Gastroesophageal sphincter (tissue), 4 donors: Measurements from ENCODE around the gene FAM89A. TPM values are rescaled to one million over a fixed set of nuclear protein-coding genes. Genes with fewer than 3 reads are reported as not detected.
A peak's percentile ranks its signal among the peaks of the same experiment; 100 is the strongest.
"Not testable (repeated sequence)": the region's sequence is repeated elsewhere in the genome, so short reads cannot be mapped to it uniquely, and the experiment has no call there.

ENCODE experiments used
- ATAC-seq: fragments of 150-250 bp; one replicate; pipeline ENCODE4 v1.9.1; 2016; ENCODE audit warnings: mild to moderate bottlenecking, moderate library complexity
- H3K27ac ChIP-seq, 4 donors: fragments of 200-600 bp; sonication (generic) in 3 of 4; 1 replicate in 3 of 4; 2 replicates in 1 of 4; pipeline ENCODE4 v1.5.1; 2016 to 2019
- H3K27me3 ChIP-seq: fragments of 200-600 bp; sonication (generic); one replicate; pipeline ENCODE4 v1.5.1; 2019
- H3K36me3 ChIP-seq, 2 donors: fragments of 200-600 bp; sonication (generic); one replicate each; pipeline ENCODE4 v1.5.1; 2019; ENCODE audit warnings: control low read depth in 1 of 2
- H3K4me1 ChIP-seq, 3 donors: fragments of 200-600 bp; sonication (generic); 1 replicate in 2 of 3; 2 replicates in 1 of 3; pipeline ENCODE4 v1.5.1; 2016 to 2019; ENCODE audit warnings: control low read depth in 2 of 3
- H3K4me3 ChIP-seq, 2 donors: fragments of 200-600 bp; sonication (generic); one replicate each; pipeline ENCODE4 v1.5.1; 2019; ENCODE audit warnings: mild to moderate bottlenecking in 1 of 2, moderate library complexity in 1 of 2
- H3K9me3 ChIP-seq, 3 donors: fragments of 200-600 bp; sonication (generic); one replicate each; pipeline ENCODE4 v1.5.1; 2017 to 2019; ENCODE audit warnings: control low read depth in 2 of 3
- EP300 ChIP-seq: sonication (generic); formaldehyde crosslinking; IDR thresholded peaks from one replicate; pipeline ENCODE4 v1.6.1; 2017; ENCODE audit warnings: antibody characterized with exemption, mild to moderate bottlenecking
- POLR2A ChIP-seq, 2 donors: fragments of 450-650 bp; IDR thresholded peaks; one replicate each; pipeline ENCODE4 v1.6.1; 2017; ENCODE audit warnings: antibody characterized with exemption in 2 of 2, mild to moderate bottlenecking in 2 of 2, moderate library complexity in 1 of 2
- POLR2AphosphoS5 ChIP-seq: sonication (generic); formaldehyde crosslinking; IDR thresholded peaks from one replicate; pipeline ENCODE4 v1.6.1; 2017; ENCODE audit warnings: antibody characterized with exemption
- WGBS, 2 donors: methylation state at CpG; one replicate each; pipeline ENCODE4 v1.1.5; 2018; ENCODE audit warnings: low coverage in 1 of 2; 5-methylcytosine and 5-hydroxymethylcytosine counted together
- total RNA-seq, 4 donors: library from RNA; depleted of rRNA; stranded (reverse); fragments of >200 nt; gene quantifications; one replicate each; pipeline ENCODE4 v1.1.0, GENCODE V29; 2016
- TF ChIP-seq, protein P1 (sequence below), 4 experiments: fragments of 200-600 bp in 2 of 4; fragments of 450-650 bp in 2 of 4; sonication (generic) in 1 of 4; IDR thresholded peaks; one replicate each; pipeline ENCODE4 v1.5.1; 2017 to 2019; ENCODE audit warnings: antibody characterized with exemption in 4 of 4, mild to moderate bottlenecking in 2 of 4, moderate library complexity in 2 of 4

The FAM89A gene
- total RNA-seq, 4 donors from 2014 or later: 2.5 to 11.6 (median 7.7) TPM

DNA sequence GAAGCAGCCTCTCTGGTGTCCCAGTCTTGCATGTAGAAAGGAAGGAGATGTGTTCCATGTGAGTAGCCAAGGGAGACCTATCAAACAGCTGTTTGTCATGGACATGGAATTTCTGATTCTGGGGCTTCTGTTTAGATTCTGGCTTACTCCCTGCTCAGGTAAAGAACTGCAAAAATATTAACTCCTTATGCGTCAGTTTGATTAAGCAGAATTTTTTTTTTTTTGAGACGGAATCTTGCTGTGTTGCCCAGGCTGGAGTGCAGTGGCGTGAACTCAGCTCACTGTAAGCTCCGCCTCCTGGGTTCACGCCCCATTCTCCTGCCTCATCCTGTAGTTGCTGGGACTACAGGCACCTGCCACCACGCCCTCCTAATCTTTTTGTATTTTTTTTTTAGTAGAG is 54.3 kb downstream of the FAM89A start:
- H3K36me3 ChIP-seq: peaks cover 0 to 49% of the 10 kb centered on the region in 2 donors
- no peak for TF ChIP-seq EP300
- ATAC-seq: no peak
- H3K27ac ChIP-seq: no peak overlapping the region
- WGBS, 2 donors: 90 to 92% methylated on average over 1 to 6 of the region's 6 CpGs
- no peak overlapping the region for H3K4me3 ChIP-seq
- no peaks in the 10 kb centered on the region for H3K9me3 ChIP-seq
- no peaks in the 10 kb centered on the region for H3K4me1 ChIP-seq
- no peaks in the 10 kb centered on the region for H3K27me3 ChIP-seq

DNA sequence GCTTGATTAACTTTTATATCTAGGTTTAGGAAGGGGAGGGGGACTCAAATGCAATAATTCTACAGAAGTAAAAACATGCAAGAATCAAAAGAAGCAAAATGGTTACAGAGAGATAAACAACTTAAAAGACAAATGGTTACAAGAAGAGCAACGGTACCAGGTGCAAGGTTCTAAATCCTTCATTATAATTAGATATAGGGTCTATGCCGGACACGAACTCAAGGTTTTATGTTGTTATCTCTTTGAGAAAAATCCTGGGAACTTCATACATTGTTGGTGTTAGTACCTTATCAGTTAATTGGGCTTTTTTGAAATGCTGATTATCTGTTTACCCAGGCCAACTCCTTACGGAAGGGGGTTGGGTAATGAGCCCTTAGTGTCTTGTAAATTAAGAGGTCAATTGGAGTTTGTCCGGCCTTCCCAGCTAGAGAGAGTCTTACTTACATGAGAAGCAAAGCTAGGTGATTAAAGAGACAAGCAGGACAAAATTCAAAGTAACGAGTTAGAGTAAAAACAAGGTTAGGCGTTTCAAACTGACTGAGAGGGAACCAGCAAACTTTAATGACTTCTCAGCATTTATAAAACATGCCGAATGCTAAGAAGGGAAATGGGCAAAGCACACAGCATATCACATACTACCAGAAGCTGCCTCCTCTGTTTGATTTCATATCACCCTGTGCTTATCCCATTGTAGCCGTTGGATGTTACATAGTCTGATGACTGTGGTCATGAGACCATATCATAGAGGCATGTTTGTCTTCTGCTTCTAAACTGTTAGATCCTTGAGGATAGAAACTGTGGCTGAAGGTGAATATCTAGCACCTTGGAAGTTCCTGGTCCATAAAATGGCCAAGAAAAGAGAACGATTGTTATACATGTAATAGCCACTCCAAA is 55.2 kb downstream of the FAM89A start:
- H3K27ac ChIP-seq, H3K27me3 ChIP-seq, H3K9me3 ChIP-seq, H3K4me1 ChIP-seq, ATAC-seq, H3K4me3 ChIP-seq: not testable (repeated sequence)
- 47 to 66% methylated on average over 6 to 10 of the region's 10 CpGs for WGBS, 2 donors
- peaks cover 0 to 43% of the 10 kb centered on the region in 2 donors for H3K36me3 ChIP-seq

GRCh38 chr1:230983811-230984210 is 56.2 kb downstream of the FAM89A start:
- TF ChIP-seq, protein P1, sequence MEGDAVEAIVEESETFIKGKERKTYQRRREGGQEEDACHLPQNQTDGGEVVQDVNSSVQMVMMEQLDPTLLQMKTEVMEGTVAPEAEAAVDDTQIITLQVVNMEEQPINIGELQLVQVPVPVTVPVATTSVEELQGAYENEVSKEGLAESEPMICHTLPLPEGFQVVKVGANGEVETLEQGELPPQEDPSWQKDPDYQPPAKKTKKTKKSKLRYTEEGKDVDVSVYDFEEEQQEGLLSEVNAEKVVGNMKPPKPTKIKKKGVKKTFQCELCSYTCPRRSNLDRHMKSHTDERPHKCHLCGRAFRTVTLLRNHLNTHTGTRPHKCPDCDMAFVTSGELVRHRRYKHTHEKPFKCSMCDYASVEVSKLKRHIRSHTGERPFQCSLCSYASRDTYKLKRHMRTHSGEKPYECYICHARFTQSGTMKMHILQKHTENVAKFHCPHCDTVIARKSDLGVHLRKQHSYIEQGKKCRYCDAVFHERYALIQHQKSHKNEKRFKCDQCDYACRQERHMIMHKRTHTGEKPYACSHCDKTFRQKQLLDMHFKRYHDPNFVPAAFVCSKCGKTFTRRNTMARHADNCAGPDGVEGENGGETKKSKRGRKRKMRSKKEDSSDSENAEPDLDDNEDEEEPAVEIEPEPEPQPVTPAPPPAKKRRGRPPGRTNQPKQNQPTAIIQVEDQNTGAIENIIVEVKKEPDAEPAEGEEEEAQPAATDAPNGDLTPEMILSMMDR (IDR thresholded peaks at IDR 0.05): no peak
- TF ChIP-seq EP300: no peak
- TF ChIP-seq POLR2AphosphoS5: no peak
- no peak for TF ChIP-seq POLR2A (IDR thresholded peaks at IDR 0.05)
- 78 to 93% methylated on average over 2 to 5 of the region's 5 CpGs for WGBS, 2 donors
- Histone ChIP-seq H3K4me3 (no peak overlapping the region), H3K9me3 (no peaks in the 10 kb centered on the region), H3K4me1 (peaks cover 0 to 15% (median 0%) of the 10 kb centered on the region in 3 donors), H3K27ac (no peak overlapping the region), H3K27me3 (no peaks in the 10 kb centered on the region), H3K36me3 (peaks cover 0 to 33% of the 10 kb centered on the region in 2 donors)
- no peak for ATAC-seq

GRCh38 chr1:230982696-230983095 is 57.4 kb downstream of the FAM89A start:
- TF ChIP-seq POLR2A (IDR thresholded peaks at IDR 0.05) (no peak), EP300 (no peak), POLR2AphosphoS5 (no peak)
- TF ChIP-seq, protein P1 (IDR thresholded peaks at IDR 0.05): no peak
- Histone ChIP-seq H3K36me3 (peaks cover 0 to 33% of the 10 kb centered on the region in 2 donors), H3K4me1 (peaks cover 0 to 20% (median 0%) of the 10 kb centered on the region in 3 donors), H3K27ac (no peak overlapping the region), H3K27me3 (no peaks in the 10 kb centered on the region), H3K9me3 (no peaks in the 10 kb centered on the region), H3K4me3 (no peak overlapping the region)
- ATAC-seq: no peak
- WGBS, 2 donors: 61 to 63% methylated on average over 4 of the region's 4 CpGs

DNA sequence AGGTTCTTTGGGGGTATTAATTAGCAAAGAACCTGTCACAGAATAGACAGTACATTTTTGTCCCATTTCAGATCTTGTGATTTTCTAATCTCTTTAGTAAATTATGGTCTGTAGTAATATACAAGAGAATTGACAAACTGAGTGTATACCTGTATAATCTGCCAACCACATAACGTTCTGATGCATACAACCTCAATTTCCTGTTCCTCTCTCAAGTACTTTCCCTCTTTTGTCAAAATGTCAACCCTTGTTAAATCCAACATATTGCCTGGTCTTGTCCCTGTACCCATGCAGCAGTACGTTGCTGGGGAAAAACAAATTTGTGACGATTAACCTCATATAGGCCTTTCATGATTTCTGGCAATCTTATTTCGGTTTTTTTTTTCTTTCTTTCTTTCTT is 60.1 kb downstream of the FAM89A start:
- no peaks in the 10 kb centered on the region for H3K27me3 ChIP-seq
- peak overlapping the region in 1 of 2 donors; percentile 91 for H3K4me3 ChIP-seq
- 74 to 81% methylated on average over 3 to 4 of the region's 4 CpGs for WGBS, 2 donors
- H3K9me3 ChIP-seq: no peaks in the 10 kb centered on the region
- no peak for ATAC-seq
- peaks cover 0 to 29% of the 10 kb centered on the region in 2 donors for H3K36me3 ChIP-seq
- no peak overlapping the region for H3K27ac ChIP-seq
- peaks cover 0 to 32% (median 0%) of the 10 kb centered on the region in 3 donors for H3K4me1 ChIP-seq
- TF ChIP-seq, protein P1 (IDR thresholded peaks at IDR 0.05): no peak
- TF ChIP-seq EP300 (no peak), POLR2A (IDR thresholded peaks at IDR 0.05) (no peak), POLR2AphosphoS5 (no peak)

- H3K27me3 ChIP-seq: no peaks in the 10 kb centered on the region
- 10 to 20% methylated on average over 6 to 10 of the region's 12 CpGs for WGBS, 2 donors
- TF ChIP-seq POLR2A (IDR thresholded peaks at IDR 0.05) (no peak), EP300 (no peak), POLR2AphosphoS5 (no peak)
- TF ChIP-seq, protein P1 (IDR thresholded peaks at IDR 0.05): no peak
- H3K9me3 ChIP-seq: no peaks in the 10 kb centered on the region
- no peak for ATAC-seq
- peaks cover 0 to 32% (median 0%) of the 10 kb centered on the region in 3 donors for H3K4me1 ChIP-seq
- H3K4me3 ChIP-seq: peak overlapping the region; percentile 91 to 94
- peak overlapping the region in 3 of 4 donors; percentile 80 to 83 (median 83) for H3K27ac ChIP-seq
- peaks cover 0 to 29% of the 10 kb centered on the region in 2 donors for H3K36me3 ChIP-seq
Observed at GRCh38 chr1:230979389-230979716, 60.7 kb downstream of the FAM89A start.
